OCI-LY3 (cell line): ENCODE results near the gene HCN3.

Experiments used
- H2AFZ ChIP-seq: fragments of 200-600, 300-600 bp; shearing (Covaris generic); 2 replicates; pipeline ENCODE4 v1.6.0; 2014; ENCODE audit warnings: antibody characterized with exemption, low read depth, low read length
- H3K27ac ChIP-seq: fragments of 200-600, 300-600 bp; sonication (generic); 2 replicates; pipeline ENCODE4 v1.5.1; 2014; ENCODE audit warnings: mild to moderate bottlenecking, low read length, moderate library complexity, mixed read lengths
- H3K27me3 ChIP-seq: fragments of 200-600, 300-600 bp; sonication (generic); 2 replicates; pipeline ENCODE4 v1.6.1; 2014; ENCODE audit warnings: low read depth, low read length, mixed read lengths
- H3K36me3 ChIP-seq: fragments of 200-600, 300-600 bp; sonication (generic); replicated peaks from 2 replicates; pipeline ENCODE3; 2014; ENCODE audit warnings: low read depth, low read length, mixed read lengths
- H3K4me1 ChIP-seq: fragments of 300-600, 200-600 bp; sonication (generic); 2 replicates; pipeline ENCODE4 v1.6.1; 2014; ENCODE audit warnings: low read length, mixed read lengths
- H3K4me2 ChIP-seq: fragments of 200-600, 300-600 bp; sonication (generic); 2 replicates; pipeline ENCODE4 v1.6.1; 2014; ENCODE audit warnings: low read length, mixed read lengths
- H3K4me3 ChIP-seq: fragments of 300-600, 200-600 bp; sonication (generic); 2 replicates; pipeline ENCODE4 v1.5.1; 2014; ENCODE audit warnings: antibody characterized with exemption, mild to moderate bottlenecking, low read length, moderate library complexity
- H3K79me2 ChIP-seq: fragments of 300-600, 200-600 bp; shearing (Covaris generic); 2 replicates; pipeline ENCODE4 v1.6.1; 2014; ENCODE audit warnings: mild to moderate bottlenecking, low read length, mixed read lengths
- H3K9ac ChIP-seq: fragments of 300-600, 200-600 bp; shearing (Covaris generic); 2 replicates; pipeline ENCODE4 v1.6.0; 2014; ENCODE audit warnings: mild to moderate bottlenecking, low read length, moderate library complexity
- H3K9me3 ChIP-seq: fragments of 200-600, 300-600 bp; shearing (Covaris generic); 2 replicates; pipeline ENCODE4 v1.6.1; 2014; ENCODE audit warnings: low read length, mixed read lengths; ENCODE audit not compliant: insufficient read depth
- H4K20me1 ChIP-seq: fragments of 200-600, 300-600 bp; sonication (generic); 2 replicates; pipeline ENCODE4 v1.6.1; 2016; ENCODE audit warnings: low read length, mixed read lengths; ENCODE audit not compliant: insufficient read depth
- EZH2phosphoT487 ChIP-seq: fragments of 200-600 bp; shearing (Covaris generic); IDR thresholded peaks from 2 replicates; pipeline ENCODE4 v1.6.1; 2018; ENCODE audit warnings: antibody characterized with exemption, mixed run types, low read depth
- TF ChIP-seq, protein P1 (sequence below): fragments of 200-600, 300-600 bp; sonication (generic); IDR thresholded peaks from 2 replicates; pipeline ENCODE4 v1.5.1; 2014; ENCODE audit warnings: antibody characterized with exemption, low read length, low read depth

Gene HCN3

DNA sequence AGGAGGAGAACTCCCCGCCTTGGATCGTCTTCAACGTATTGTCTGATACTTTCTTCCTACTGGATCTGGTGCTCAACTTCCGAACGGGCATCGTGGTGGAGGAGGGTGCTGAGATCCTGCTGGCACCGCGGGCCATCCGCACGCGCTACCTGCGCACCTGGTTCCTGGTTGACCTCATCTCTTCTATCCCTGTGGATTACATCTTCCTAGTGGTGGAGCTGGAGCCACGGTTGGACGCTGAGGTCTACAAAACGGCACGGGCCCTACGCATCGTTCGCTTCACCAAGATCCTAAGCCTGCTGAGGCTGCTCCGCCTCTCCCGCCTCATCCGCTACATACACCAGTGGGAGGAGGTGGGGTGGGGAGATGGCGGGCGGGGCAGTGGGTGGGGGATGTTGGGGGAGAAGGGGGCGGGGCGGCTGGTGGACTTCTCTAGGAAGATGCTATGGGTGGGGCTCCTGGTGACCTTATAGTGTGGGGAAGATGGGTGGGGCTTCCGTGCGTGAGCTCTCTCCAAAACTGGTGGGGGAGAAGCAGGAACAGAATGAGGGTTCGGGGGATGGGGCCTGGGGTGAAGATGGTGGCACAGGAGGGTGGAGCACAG, 5.3 kb downstream of the HCN3 start:
- no peaks in the 10 kb centered on the region for H3K9me3 ChIP-seq
- no peak for TF ChIP-seq EZH2phosphoT487
- TF ChIP-seq, protein P1, sequence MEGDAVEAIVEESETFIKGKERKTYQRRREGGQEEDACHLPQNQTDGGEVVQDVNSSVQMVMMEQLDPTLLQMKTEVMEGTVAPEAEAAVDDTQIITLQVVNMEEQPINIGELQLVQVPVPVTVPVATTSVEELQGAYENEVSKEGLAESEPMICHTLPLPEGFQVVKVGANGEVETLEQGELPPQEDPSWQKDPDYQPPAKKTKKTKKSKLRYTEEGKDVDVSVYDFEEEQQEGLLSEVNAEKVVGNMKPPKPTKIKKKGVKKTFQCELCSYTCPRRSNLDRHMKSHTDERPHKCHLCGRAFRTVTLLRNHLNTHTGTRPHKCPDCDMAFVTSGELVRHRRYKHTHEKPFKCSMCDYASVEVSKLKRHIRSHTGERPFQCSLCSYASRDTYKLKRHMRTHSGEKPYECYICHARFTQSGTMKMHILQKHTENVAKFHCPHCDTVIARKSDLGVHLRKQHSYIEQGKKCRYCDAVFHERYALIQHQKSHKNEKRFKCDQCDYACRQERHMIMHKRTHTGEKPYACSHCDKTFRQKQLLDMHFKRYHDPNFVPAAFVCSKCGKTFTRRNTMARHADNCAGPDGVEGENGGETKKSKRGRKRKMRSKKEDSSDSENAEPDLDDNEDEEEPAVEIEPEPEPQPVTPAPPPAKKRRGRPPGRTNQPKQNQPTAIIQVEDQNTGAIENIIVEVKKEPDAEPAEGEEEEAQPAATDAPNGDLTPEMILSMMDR = no peak
- no peak overlapping the region for H3K4me2 ChIP-seq
- no peak overlapping the region for H3K27ac ChIP-seq
- H4K20me1 ChIP-seq = no peaks in the 10 kb centered on the region
- H3K9ac ChIP-seq = no peak overlapping the region
- peaks cover 15% of the 10 kb centered on the region for H3K36me3 ChIP-seq
- no peak overlapping the region for H3K4me3 ChIP-seq
- no peaks in the 10 kb centered on the region for H3K79me2 ChIP-seq
- no peaks in the 10 kb centered on the region for H3K27me3 ChIP-seq
- H3K4me1 ChIP-seq = peaks cover 11% of the 10 kb centered on the region
- H2AFZ ChIP-seq = no peak overlapping the region

DNA sequence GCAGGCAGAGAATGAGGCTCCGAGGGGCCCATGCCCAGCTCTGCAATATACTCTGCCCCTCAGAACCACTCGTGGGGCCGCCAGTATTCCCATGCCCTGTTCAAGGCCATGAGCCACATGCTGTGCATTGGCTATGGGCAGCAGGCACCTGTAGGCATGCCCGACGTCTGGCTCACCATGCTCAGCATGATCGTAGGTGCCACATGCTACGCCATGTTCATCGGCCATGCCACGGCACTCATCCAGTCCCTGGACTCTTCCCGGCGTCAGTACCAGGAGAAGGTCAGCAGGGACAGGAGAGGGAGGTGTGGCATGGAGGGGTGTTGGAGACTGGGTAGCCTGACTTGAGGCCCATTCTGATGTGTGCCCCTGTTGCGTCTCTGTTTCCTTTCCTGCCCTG, 7.2 kb downstream of the HCN3 start:
- H3K4me3 ChIP-seq = no peak overlapping the region
- H3K9ac ChIP-seq = no peak overlapping the region
- H3K36me3 ChIP-seq = peaks cover 16% of the 10 kb centered on the region
- no peak overlapping the region for H3K27ac ChIP-seq
- no peaks in the 10 kb centered on the region for H3K79me2 ChIP-seq
- H3K4me2 ChIP-seq = no peak overlapping the region
- TF ChIP-seq, protein P1 = no peak
- no peak for TF ChIP-seq EZH2phosphoT487
- H2AFZ ChIP-seq = no peak overlapping the region
- no peaks in the 10 kb centered on the region for H3K9me3 ChIP-seq
- H3K27me3 ChIP-seq = no peaks in the 10 kb centered on the region
- H3K4me1 ChIP-seq = no peaks in the 10 kb centered on the region
- no peaks in the 10 kb centered on the region for H4K20me1 ChIP-seq

DNA sequence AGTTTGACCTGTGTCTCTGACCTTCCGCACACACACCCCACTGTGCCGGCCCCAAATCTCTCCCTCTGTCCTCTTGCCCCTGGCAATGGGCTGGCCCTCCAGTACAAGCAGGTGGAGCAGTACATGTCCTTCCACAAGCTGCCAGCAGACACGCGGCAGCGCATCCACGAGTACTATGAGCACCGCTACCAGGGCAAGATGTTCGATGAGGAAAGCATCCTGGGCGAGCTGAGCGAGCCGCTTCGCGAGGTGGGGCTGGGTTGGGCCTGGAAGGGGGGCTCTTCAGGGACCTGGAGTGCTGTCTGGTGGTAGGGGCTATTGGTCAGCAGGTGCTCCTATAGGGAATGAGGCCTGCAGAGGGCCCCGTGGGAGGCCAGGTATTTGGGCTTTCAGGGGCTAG, 7.8 kb downstream of the HCN3 start:
- Histone ChIP-seq H3K9me3 (no peaks in the 10 kb centered on the region), H3K4me1 (no peaks in the 10 kb centered on the region), H2AFZ (no peak overlapping the region), H4K20me1 (no peaks in the 10 kb centered on the region), H3K9ac (no peak overlapping the region), H3K27me3 (no peaks in the 10 kb centered on the region), H3K4me3 (no peak overlapping the region), H3K79me2 (no peaks in the 10 kb centered on the region), H3K27ac (no peak overlapping the region), H3K4me2 (no peak overlapping the region), H3K36me3 (peaks cover 16% of the 10 kb centered on the region)
- TF ChIP-seq, protein P1 = no peak
- TF ChIP-seq EZH2phosphoT487 = no peak

DNA sequence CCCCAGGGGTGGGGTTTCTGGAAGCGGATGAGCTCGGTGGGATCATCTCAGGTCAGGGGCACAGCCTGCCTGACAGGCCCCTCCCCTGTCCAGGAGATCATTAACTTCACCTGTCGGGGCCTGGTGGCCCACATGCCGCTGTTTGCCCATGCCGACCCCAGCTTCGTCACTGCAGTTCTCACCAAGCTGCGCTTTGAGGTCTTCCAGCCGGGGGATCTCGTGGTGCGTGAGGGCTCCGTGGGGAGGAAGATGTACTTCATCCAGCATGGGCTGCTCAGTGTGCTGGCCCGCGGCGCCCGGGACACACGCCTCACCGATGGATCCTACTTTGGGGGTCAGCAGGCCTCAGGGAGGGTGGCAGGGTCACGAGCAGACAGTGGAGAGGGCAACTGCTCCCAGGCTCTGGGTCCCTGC, 8.4 kb downstream of the HCN3 start:
- Histone ChIP-seq H3K27ac (no peak overlapping the region), H4K20me1 (no peaks in the 10 kb centered on the region), H3K9ac (no peak overlapping the region), H3K4me2 (no peak overlapping the region), H3K36me3 (peaks cover 16% of the 10 kb centered on the region), H3K4me1 (no peaks in the 10 kb centered on the region), H3K4me3 (no peak overlapping the region), H2AFZ (no peak overlapping the region), H3K79me2 (no peaks in the 10 kb centered on the region), H3K27me3 (no peaks in the 10 kb centered on the region), H3K9me3 (no peaks in the 10 kb centered on the region)
- TF ChIP-seq, protein P1 = no peak
- no peak for TF ChIP-seq EZH2phosphoT487
